GM10248 (cell line): ENCODE data around the gene RXRA.
A peak's percentile ranks its signal among the peaks of the same experiment; 100 is the strongest.

ENCODE experiments used
- CTCF ChIA-PET: fragments of 300-600 bp; sonication (Branson Sonifier 250); formaldehyde crosslinking; extraction: SDS; loops from one replicate; lab custom pipeline; 2021; ENCODE audit warnings: antibody characterized with exemption; lab: Yijun Ruan, JAX
- POLR2A ChIA-PET: fragments of 350-650 bp; sonication (Branson Sonifier 250); formaldehyde crosslinking; extraction: SDS; loops from one replicate; lab custom pipeline; 2020; ENCODE audit warnings: antibody characterized with exemption; lab: Yijun Ruan, JAX
- DNase-seq: peaks from one replicate; pipeline ENCODE4 v3.0.0; 2012; ENCODE audit errors: extremely low spot score
- CTCF ChIP-seq: IDR thresholded peaks from 2 replicates; pipeline ENCODE4 v1.5.1; 2012; ENCODE audit warnings: mild to moderate bottlenecking, low read depth; ENCODE audit errors: extremely low read depth, missing control alignments, control extremely low read depth

RXRA gene

GRCh38 chr9:134371731-134372130, 45.5 kb downstream of the RXRA start:
- DNase-seq, result no peak
- ChIA-PET POLR2A (no interaction called here), CTCF (no interaction called here)
- TF ChIP-seq CTCF, result no peak

DNA sequence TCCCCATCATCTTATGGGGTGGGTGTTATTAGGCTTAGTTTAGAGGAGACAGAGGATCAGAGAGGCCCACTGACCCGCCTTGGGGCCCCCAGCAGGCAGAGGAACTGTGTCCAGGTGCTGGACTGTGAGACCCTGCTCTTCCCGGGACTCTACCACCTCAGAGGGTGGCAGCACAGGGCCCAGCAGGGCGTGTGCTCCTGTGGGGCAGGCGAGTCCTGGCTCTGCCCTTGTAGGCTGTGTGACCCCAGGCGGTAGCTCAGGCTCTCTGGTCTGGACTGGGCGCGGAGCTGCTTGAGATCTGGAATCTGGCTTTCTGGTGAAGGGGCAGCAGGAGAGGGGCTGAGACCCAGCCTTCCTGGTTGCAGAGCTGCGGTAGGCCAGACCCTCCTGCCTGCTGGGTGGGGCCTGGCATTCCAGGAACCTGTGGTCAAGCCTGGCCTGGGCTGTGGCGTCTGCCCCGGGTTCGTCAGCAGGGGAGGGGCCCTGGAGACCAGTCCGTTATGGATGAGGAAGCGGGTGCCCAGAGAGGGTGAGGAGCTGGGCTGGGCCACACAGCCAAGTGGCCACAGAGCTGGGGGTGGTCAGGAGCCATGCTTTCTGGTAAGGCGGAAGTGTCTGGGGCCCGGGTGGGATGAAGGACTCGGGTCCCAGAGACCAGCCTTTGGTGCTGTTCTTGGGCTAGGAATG, 46.5 kb downstream of the RXRA start:
- CTCF ChIA-PET, result no interaction called here
- POLR2A ChIA-PET, result no interaction called here
- no peak for DNase-seq
- no peak for TF ChIP-seq CTCF

DNA sequence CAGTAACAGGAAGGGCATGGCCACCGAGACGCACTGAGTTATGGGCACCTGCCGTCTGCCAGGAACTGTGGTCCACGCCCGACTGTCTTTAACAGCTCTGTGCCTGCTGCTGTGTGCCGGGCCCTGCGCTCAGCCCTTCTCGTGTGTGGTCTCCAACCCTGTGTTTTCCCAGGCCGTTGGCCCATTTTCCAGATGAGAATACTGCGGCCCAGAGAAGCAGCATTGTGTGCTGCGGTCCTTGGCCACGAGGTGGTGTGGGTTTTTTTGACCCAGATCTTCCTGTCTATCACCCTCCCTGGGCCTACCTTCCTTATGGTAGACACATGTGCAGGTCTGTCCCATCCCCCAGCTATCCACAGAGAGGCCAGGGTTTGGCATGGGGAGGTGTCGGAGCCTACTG, 47.0 kb downstream of the RXRA start:
- CTCF ChIA-PET, result no interaction called here
- DNase-seq, result no peak
- POLR2A ChIA-PET, result no interaction called here
- no peak for TF ChIP-seq CTCF

- DNase-seq, result no peak
- TF ChIP-seq CTCF, result no peak
- CTCF ChIA-PET, result no interaction called here
- POLR2A ChIA-PET, result no interaction called here
Observed at GRCh38 chr9:134373953-134374300, 47.7 kb downstream of the RXRA start.

- TF ChIP-seq CTCF, result no peak
- peak; percentile 60 for DNase-seq
- ChIA-PET CTCF (no interaction called here), POLR2A (no interaction called here)
Observed at GRCh38 chr9:134374301-134375010, 48.2 kb downstream of the RXRA start.

GRCh38 chr9:134375011-134375390, 48.7 kb downstream of the RXRA start:
- POLR2A ChIA-PET, result no interaction called here
- DNase-seq, result no peak
- CTCF ChIA-PET, result no interaction called here
- no peak for TF ChIP-seq CTCF
